ENCODE measurements around the gene TREM1.

The TREM1 gene

DNA sequence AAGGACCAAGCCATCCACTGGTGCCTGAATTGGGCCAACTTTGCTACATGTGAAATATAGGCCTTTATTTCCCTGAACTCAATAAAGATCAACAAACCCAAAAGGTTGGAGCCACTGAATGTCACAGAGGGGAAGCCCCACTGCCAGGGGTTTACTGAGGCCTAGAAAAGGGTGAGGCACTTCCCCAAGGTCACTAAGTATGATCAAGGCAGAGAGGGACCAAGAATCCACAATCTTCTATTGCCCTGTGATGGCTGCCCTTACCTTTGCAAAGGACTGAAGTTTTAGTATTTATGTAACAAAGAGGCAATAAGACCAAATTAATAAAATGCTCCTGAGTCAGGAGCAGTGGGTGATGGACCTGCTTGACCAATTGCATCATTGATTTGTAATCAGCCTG lies 18.0 kb downstream of the TREM1 start:
- Histone ChIP-seq H4K8ac (ENCODE audit: low read depth, low read length) (no peak overlapping the region), H3K27me3 (ENCODE audit: control insufficient read depth in 3 of 3, insufficient read depth in 3 of 3, low read depth in 1 of 3, low read length in 3 of 3) (peaks cover 0 to 4% (median 0%) of the 10 kb centered on the region in 3 experiments), H3K79me1 (ENCODE audit: low read depth, low read length) (no peaks in the 10 kb centered on the region), H3K27ac (replicated peaks; ENCODE audit: low read length) (no peak overlapping the region), H3K9me3 (replicated peaks in 1 of 2; ENCODE audit: control insufficient read depth in 2 of 2, insufficient read depth in 1 of 2, low read depth in 1 of 2, low read length in 2 of 2) (no peaks in the 10 kb centered on the region), H4K91ac (ENCODE audit: low read depth, low read length, poor library complexity) (no peak overlapping the region), H3K18ac (ENCODE audit: low read length) (no peak overlapping the region), H2BK5ac (ENCODE audit: low read length) (no peak overlapping the region), H3K23ac (ENCODE audit: low read depth, low read length, poor library complexity) (no peak overlapping the region), H2BK12ac (ENCODE audit: low read length) (no peak overlapping the region), H3K9ac (ENCODE audit: low read depth, low read length, poor library complexity) (no peak overlapping the region), H2BK15ac (ENCODE audit: low read length) (no peak overlapping the region), H3K4me3 (ENCODE audit: low read length in 2 of 2) (no peak overlapping the region), H3K4me2 (ENCODE audit: insufficient read depth, low read length, poor library complexity, severe bottlenecking) (no peak overlapping the region), H2AFZ (ENCODE audit: low read length) (no peak overlapping the region), H3K4ac (ENCODE audit: low read length) (no peak overlapping the region), H3K14ac (ENCODE audit: low read length) (no peak overlapping the region), H3K36me3 (replicated peaks in 1 of 2; ENCODE audit: control insufficient read depth in 2 of 2, insufficient read depth in 2 of 2, low read length in 2 of 2) (no peaks in the 10 kb centered on the region), H2AK5ac (ENCODE audit: low read depth, low read length) (no peak overlapping the region), H3K4me1 (ENCODE audit: control insufficient read depth in 2 of 2, insufficient read depth in 1 of 2, low read depth in 1 of 2, low read length in 2 of 2) (no peaks in the 10 kb centered on the region), H2BK120ac (ENCODE audit: low read depth, low read length) (no peak overlapping the region)
- no peak for DNase-seq (ENCODE audit: low spot score)

DNA sequence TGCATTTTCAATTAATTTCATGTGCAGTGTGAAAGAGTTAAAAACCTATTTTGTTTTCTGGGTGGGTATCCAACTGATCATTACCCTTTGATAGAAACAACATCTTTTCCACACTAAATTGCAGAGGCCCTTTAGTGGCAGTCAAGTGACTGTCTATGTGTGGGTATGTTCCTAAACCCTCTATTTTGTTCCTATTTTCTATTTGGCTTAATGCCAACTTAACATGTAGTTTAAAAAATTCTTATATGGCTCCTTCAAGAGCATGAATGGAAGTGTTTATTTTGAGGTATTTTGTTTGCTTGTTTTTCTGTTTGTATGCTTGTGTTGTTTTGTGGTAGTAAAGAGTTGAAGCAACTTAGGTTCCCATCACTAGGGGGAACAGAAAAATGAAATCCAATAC lies 19.9 kb downstream of the TREM1 start:
- no peaks in the 10 kb centered on the region for H3K79me1 ChIP-seq (ENCODE audit: low read depth, low read length)
- H3K27me3 ChIP-seq (ENCODE audit: control insufficient read depth in 3 of 3, insufficient read depth in 3 of 3, low read depth in 1 of 3, low read length in 3 of 3): peaks cover 0 to 2% (median 0%) of the 10 kb centered on the region in 3 experiments
- H2AK5ac ChIP-seq (ENCODE audit: low read depth, low read length): no peak overlapping the region
- no peak overlapping the region for H3K23ac ChIP-seq (ENCODE audit: low read depth, low read length, poor library complexity)
- H3K36me3 ChIP-seq (replicated peaks in 1 of 2; ENCODE audit: control insufficient read depth in 2 of 2, insufficient read depth in 2 of 2, low read length in 2 of 2): no peaks in the 10 kb centered on the region
- H2BK120ac ChIP-seq (ENCODE audit: low read depth, low read length): no peak overlapping the region
- H2BK15ac ChIP-seq (ENCODE audit: low read length): no peak overlapping the region
- H4K91ac ChIP-seq (ENCODE audit: low read depth, low read length, poor library complexity): no peak overlapping the region
- H3K4me3 ChIP-seq (ENCODE audit: low read length in 2 of 2): no peak overlapping the region
- H2AFZ ChIP-seq (ENCODE audit: low read length): no peak overlapping the region
- no peak overlapping the region for H3K18ac ChIP-seq (ENCODE audit: low read length)
- H3K4ac ChIP-seq (ENCODE audit: low read length): no peak overlapping the region
- H2BK12ac ChIP-seq (ENCODE audit: low read length): no peak overlapping the region
- H3K14ac ChIP-seq (ENCODE audit: low read length): no peak overlapping the region
- no peak overlapping the region for H3K4me2 ChIP-seq (ENCODE audit: insufficient read depth, low read length, poor library complexity, severe bottlenecking)
- H3K27ac ChIP-seq (replicated peaks; ENCODE audit: low read length): no peak overlapping the region
- no peak overlapping the region for H2BK5ac ChIP-seq (ENCODE audit: low read length)
- H3K4me1 ChIP-seq (ENCODE audit: control insufficient read depth in 2 of 2, insufficient read depth in 1 of 2, low read depth in 1 of 2, low read length in 2 of 2): no peaks in the 10 kb centered on the region
- no peak for DNase-seq (ENCODE audit: low spot score)
- no peak overlapping the region for H4K8ac ChIP-seq (ENCODE audit: low read depth, low read length)
- no peak overlapping the region for H3K9ac ChIP-seq (ENCODE audit: low read depth, low read length, poor library complexity)
- H3K9me3 ChIP-seq (replicated peaks in 1 of 2; ENCODE audit: control insufficient read depth in 2 of 2, insufficient read depth in 1 of 2, low read depth in 1 of 2, low read length in 2 of 2): no peaks in the 10 kb centered on the region

DNA sequence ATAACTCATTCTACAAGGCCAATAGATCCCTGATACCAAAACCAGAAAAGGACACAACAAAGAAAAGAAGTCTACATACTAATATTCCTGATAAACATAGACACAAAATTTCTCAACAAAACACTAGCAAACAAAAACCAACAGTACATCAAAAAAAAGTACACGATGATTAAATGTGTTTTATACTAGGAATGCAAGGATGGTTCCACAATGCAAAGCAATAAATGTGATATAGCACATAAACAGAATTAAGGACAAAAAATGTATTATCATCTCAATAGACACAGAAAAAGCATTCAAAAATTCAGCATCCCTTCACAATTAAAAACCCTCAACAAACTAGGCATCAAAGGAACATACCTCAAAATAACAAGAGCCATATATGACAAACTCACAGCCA lies 23.2 kb downstream of the TREM1 start:
- H3K4me3 ChIP-seq (ENCODE audit: low read length in 2 of 2): no peak overlapping the region
- no peak overlapping the region for H3K9ac ChIP-seq (ENCODE audit: low read depth, low read length, poor library complexity)
- no peak for DNase-seq (ENCODE audit: low spot score)
- H3K9me3 ChIP-seq (replicated peaks in 1 of 2; ENCODE audit: control insufficient read depth in 2 of 2, insufficient read depth in 1 of 2, low read depth in 1 of 2, low read length in 2 of 2): no peaks in the 10 kb centered on the region
- no peaks in the 10 kb centered on the region for H3K36me3 ChIP-seq (replicated peaks in 1 of 2; ENCODE audit: control insufficient read depth in 2 of 2, insufficient read depth in 2 of 2, low read length in 2 of 2)
- no peak overlapping the region for H3K4ac ChIP-seq (ENCODE audit: low read length)
- no peak overlapping the region for H2AFZ ChIP-seq (ENCODE audit: low read length)
- no peak overlapping the region for H4K91ac ChIP-seq (ENCODE audit: low read depth, low read length, poor library complexity)
- H2BK5ac ChIP-seq (ENCODE audit: low read length): no peak overlapping the region
- H3K27me3 ChIP-seq (ENCODE audit: control insufficient read depth in 3 of 3, insufficient read depth in 3 of 3, low read depth in 1 of 3, low read length in 3 of 3): no peaks in the 10 kb centered on the region
- no peaks in the 10 kb centered on the region for H3K79me1 ChIP-seq (ENCODE audit: low read depth, low read length)
- no peak overlapping the region for H2BK15ac ChIP-seq (ENCODE audit: low read length)
- H3K4me2 ChIP-seq (ENCODE audit: insufficient read depth, low read length, poor library complexity, severe bottlenecking): no peak overlapping the region
- H3K27ac ChIP-seq (replicated peaks; ENCODE audit: low read length): no peak overlapping the region
- H2BK12ac ChIP-seq (ENCODE audit: low read length): no peak overlapping the region
- H3K18ac ChIP-seq (ENCODE audit: low read length): no peak overlapping the region
- WGBS, 2 donors (ENCODE audit: extremely low coverage in 2 of 2, insufficient read length in 2 of 2, insufficient replicate concordance in 1 of 2): no CpG with 5 or more reads among the region's 1 CpG
- H3K4me1 ChIP-seq (ENCODE audit: control insufficient read depth in 2 of 2, insufficient read depth in 1 of 2, low read depth in 1 of 2, low read length in 2 of 2): no peaks in the 10 kb centered on the region
- no peak overlapping the region for H3K23ac ChIP-seq (ENCODE audit: low read depth, low read length, poor library complexity)
- no peak overlapping the region for H4K8ac ChIP-seq (ENCODE audit: low read depth, low read length)
- no peak overlapping the region for H3K14ac ChIP-seq (ENCODE audit: low read length)
- H2BK120ac ChIP-seq (ENCODE audit: low read depth, low read length): no peak overlapping the region
- H2AK5ac ChIP-seq (ENCODE audit: low read depth, low read length): no peak overlapping the region

DNA sequence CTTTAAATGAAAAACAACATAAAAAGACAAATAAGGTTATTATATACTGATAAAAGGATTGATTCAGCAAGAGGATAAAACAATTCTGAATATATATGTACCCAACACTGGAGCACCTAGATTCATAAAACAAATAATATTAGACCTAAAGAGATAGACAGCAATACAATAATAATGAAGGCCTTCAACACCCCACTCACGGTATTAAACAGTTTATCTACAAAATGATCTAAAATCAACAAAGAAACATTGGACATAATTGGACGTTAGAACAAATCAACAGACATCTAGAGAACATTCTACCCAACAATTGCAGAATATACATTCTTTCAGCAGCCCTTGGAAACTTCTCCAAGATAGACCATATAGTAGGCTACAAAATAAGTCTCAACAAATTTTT lies 24.1 kb downstream of the TREM1 start:
- Histone ChIP-seq H2AFZ (ENCODE audit: low read length) (no peak overlapping the region), H3K9me3 (replicated peaks in 1 of 2; ENCODE audit: control insufficient read depth in 2 of 2, insufficient read depth in 1 of 2, low read depth in 1 of 2, low read length in 2 of 2) (no peaks in the 10 kb centered on the region), H3K36me3 (replicated peaks in 1 of 2; ENCODE audit: control insufficient read depth in 2 of 2, insufficient read depth in 2 of 2, low read length in 2 of 2) (no peaks in the 10 kb centered on the region), H3K4me2 (ENCODE audit: insufficient read depth, low read length, poor library complexity, severe bottlenecking) (no peak overlapping the region), H4K91ac (ENCODE audit: low read depth, low read length, poor library complexity) (no peak overlapping the region), H3K27me3 (ENCODE audit: control insufficient read depth in 3 of 3, insufficient read depth in 3 of 3, low read depth in 1 of 3, low read length in 3 of 3) (no peaks in the 10 kb centered on the region), H3K27ac (replicated peaks; ENCODE audit: low read length) (no peak overlapping the region), H2BK5ac (ENCODE audit: low read length) (no peak overlapping the region), H3K9ac (ENCODE audit: low read depth, low read length, poor library complexity) (no peak overlapping the region), H2BK15ac (ENCODE audit: low read length) (no peak overlapping the region), H3K79me1 (ENCODE audit: low read depth, low read length) (no peaks in the 10 kb centered on the region), H3K4me1 (ENCODE audit: control insufficient read depth in 2 of 2, insufficient read depth in 1 of 2, low read depth in 1 of 2, low read length in 2 of 2) (no peaks in the 10 kb centered on the region), H2BK120ac (ENCODE audit: low read depth, low read length) (no peak overlapping the region), H4K8ac (ENCODE audit: low read depth, low read length) (no peak overlapping the region), H3K4me3 (ENCODE audit: low read length in 2 of 2) (no peak overlapping the region), H3K4ac (ENCODE audit: low read length) (no peak overlapping the region), H3K14ac (ENCODE audit: low read length) (no peak overlapping the region), H3K18ac (ENCODE audit: low read length) (no peak overlapping the region), H3K23ac (ENCODE audit: low read depth, low read length, poor library complexity) (no peak overlapping the region), H2AK5ac (ENCODE audit: low read depth, low read length) (no peak overlapping the region), H2BK12ac (ENCODE audit: low read length) (no peak overlapping the region)
- no peak for DNase-seq (ENCODE audit: low spot score)
- no CpG with 5 or more reads among the region's 2 CpGs for WGBS, 2 donors (ENCODE audit: extremely low coverage in 2 of 2, insufficient read length in 2 of 2, insufficient replicate concordance in 1 of 2)
